ENCODE data around the gene PRADC1.

GRCh38 chr2:73239776-73240175 is 6.7 kb upstream of the PRADC1 start:
- TF ChIP-seq CTCF (IDR thresholded peaks at IDR 0.05): no peak
- TF ChIP-seq POLR2A (IDR thresholded peaks at IDR 0.05): no peak
- no peak for TF ChIP-seq EP300 (IDR thresholded peaks at IDR 0.05)

Data from tibial nerve (tissue), 4 donors.